ENCODE data around the gene LEKR1. TPM values are rescaled to one million over a fixed set of nuclear protein-coding genes. Genes with fewer than 3 reads are reported as not detected.
"Not testable (repeated sequence)": the region's sequence is repeated elsewhere in the genome, so short reads cannot be mapped to it uniquely, and the experiment has no call there.

LEKR1 gene
- total RNA-seq, 8 experiments from 2014 or later = 0.05 to 3.2 (median 1.2) TPM

DNA sequence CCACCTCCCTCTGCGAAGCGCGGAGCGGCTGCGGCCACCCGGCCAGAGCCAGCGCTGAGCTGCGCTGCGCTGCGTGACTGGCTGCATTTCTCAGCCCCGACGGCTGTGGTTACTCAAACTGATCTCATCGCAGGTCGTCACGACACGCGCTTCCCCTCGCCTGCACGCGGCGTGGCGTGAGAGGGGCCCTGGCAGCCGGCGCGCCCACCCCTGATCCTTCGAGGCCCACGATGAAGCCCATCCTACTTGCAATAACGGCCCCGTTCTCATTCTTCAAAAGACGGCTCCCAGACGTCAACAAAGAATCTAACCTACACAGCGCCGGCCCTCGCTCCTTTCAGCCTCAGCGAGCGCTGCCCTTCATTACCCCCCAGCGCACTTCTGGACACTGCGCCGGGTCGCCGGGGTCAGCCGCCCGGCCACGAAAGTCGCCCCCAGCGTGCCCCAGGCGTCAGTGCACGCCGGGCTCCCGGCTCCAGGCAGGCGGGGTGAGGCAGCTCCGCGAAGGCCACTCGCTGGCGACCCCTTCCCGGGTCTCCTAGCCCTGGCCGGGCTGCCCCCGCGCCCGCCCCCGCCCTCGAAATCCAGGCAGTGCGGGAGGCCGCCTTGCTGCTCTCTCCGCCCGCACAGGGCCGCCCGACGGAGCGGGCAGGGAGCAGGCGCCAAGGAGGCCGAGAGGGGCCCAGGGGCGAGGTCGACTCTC, 9.9 kb upstream of the LEKR1 start:
- in situ Hi-C loops (cut with MboI; ENCODE audit: low pct_unique_long_range_greater_than_20kb in 2 of 9, low sequenced_read_pairs in 9 of 9, unreplicated experiment in 9 of 9) = no loop called here
- Histone ChIP-seq H3K27ac (peak overlapping the region; percentile 22 to 73), H3K4me3 (peak overlapping the region; percentile 30 to 37 (median 33)), H3K4me1 (replicated peaks in 1 of 2) (peaks cover 4 to 6% of the 10 kb centered on the region in 2 donors)
- peak in 7 of 8 experiments; percentile 42 to 71 (median 67) for ATAC-seq (replicated peaks in 6 of 8)
- 5 to 67% (median 40%) methylated on average over 3 to 13 of the region's 74 CpGs; no CpG with 5 or more reads in 6 of the 10 experiments for WGBS, 10 experiments

- 0 to 60% (median 16%) methylated on average over 2 to 29 of the region's 70 CpGs; no CpG with 5 or more reads in 2 of the 10 experiments for WGBS, 10 experiments
- H3K27ac ChIP-seq = peak overlapping the region; percentile 27 to 73
- H3K4me1 ChIP-seq (replicated peaks in 1 of 2) = peaks cover 4 to 6% of the 10 kb centered on the region in 2 donors
- peak overlapping the region; percentile 30 to 37 (median 33) for H3K4me3 ChIP-seq
- ATAC-seq (replicated peaks in 6 of 8) = peak; percentile 83 to 96 (median 92)
- in situ Hi-C loops (cut with MboI; ENCODE audit: low pct_unique_long_range_greater_than_20kb in 2 of 9, low sequenced_read_pairs in 9 of 9, unreplicated experiment in 9 of 9) = no loop called here
Measured at GRCh38 chr3:156816794-156817645, 9.1 kb upstream of the LEKR1 start.

GRCh38 chr3:156817646-156818272, 8.4 kb upstream of the LEKR1 start:
- H3K4me3 ChIP-seq = peak overlapping the region; percentile 30 to 37 (median 33)
- peaks cover 4 to 6% of the 10 kb centered on the region in 2 donors for H3K4me1 ChIP-seq (replicated peaks in 1 of 2)
- no peak overlapping the region for H3K27ac ChIP-seq
- no peak for ATAC-seq (replicated peaks in 6 of 8)
- in situ Hi-C loops (cut with MboI; ENCODE audit: low pct_unique_long_range_greater_than_20kb in 2 of 9, low sequenced_read_pairs in 9 of 9, unreplicated experiment in 9 of 9) = no loop called here
- WGBS, 10 experiments = 8 to 100% (median 53%) methylated on average over 1 to 5 of the region's 5 CpGs

- Histone ChIP-seq H3K4me3 (no peak overlapping the region), H3K27ac (no peak overlapping the region), H3K4me1 (replicated peaks in 1 of 2) (peaks cover 4 to 6% of the 10 kb centered on the region in 2 donors)
- in situ Hi-C loops (cut with MboI; ENCODE audit: low pct_unique_long_range_greater_than_20kb in 2 of 9, low sequenced_read_pairs in 9 of 9, unreplicated experiment in 9 of 9) = no loop called here
- 83 to 100% (median 93%) methylated on average over 1 to 2 of the region's 2 CpGs; no CpG with 5 or more reads in 5 of the 10 experiments for WGBS, 10 experiments
- ATAC-seq (replicated peaks in 6 of 8) = no peak
Measured at GRCh38 chr3:156818273-156818651, 7.9 kb upstream of the LEKR1 start.

DNA sequence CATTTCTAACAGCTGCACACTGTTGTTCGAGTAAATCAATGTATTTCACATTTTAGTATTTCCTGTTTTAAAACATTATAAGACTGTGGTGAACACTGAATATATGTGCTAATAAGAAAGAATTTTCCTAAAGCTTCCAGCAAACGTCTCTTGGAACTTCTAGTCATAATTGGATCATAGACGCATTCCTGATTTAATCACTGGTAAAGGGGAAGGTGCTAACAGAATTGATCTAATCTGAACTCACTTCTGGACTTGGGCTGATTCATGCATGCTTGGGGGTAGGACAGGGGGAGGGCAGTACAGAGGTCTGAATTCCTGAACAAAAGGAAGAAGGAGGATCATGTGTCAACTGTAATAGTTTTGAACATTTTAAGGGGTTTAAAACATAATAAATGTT, 7.3 kb upstream of the LEKR1 start:
- Histone ChIP-seq H3K27ac (no peak overlapping the region), H3K4me1 (replicated peaks in 1 of 2) (peaks cover 4 to 6% of the 10 kb centered on the region in 2 donors), H3K4me3 (no peak overlapping the region)
- no peak for ATAC-seq (replicated peaks in 6 of 8)
- 0 to 100% (median 67%) methylated on average over 1 to 3 of the region's 3 CpGs; no CpG with 5 or more reads in 2 of the 10 experiments for WGBS, 10 experiments
- in situ Hi-C loops (cut with MboI; ENCODE audit: low pct_unique_long_range_greater_than_20kb in 2 of 9, low sequenced_read_pairs in 9 of 9, unreplicated experiment in 9 of 9) = no loop called here

DNA sequence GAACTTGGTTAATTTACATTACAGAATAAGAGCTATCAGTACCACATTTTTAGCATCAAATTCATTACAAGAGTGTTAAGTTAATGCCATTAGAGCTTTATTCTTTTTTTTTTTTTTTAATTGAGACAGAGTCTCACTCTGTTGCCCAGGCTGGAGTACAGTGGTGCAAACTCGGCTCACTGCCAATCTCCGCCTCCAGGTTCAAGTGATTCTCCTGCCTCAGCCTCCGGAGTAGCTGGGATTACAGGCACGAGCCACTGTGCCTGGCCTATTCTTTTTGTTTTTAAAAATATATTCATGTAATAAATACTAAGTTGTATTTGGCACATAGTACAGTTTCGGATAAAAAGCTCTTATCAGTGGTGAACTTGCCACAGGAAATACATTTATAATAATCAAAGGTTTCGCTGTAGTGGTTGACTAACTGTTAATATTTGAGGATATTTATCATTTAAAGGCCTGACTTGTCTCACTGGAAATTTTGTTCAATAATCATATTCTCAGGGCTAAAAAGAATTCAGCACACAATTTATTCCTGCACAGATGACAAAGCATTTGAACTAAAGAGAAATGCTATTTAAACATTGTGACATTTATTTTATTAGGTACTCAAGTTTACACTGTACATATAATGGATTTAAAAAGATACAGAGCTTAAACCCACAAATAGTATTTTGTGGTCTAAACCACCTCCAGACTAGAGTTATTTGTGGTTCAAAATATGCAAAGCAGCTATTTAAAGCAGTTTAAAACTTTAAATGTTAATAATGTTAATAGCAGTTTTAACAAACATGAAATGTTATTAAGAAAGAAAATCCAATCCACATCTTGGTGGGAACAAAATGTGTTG, 6.1 kb upstream of the LEKR1 start:
- in situ Hi-C loops (cut with MboI; ENCODE audit: low pct_unique_long_range_greater_than_20kb in 2 of 9, low sequenced_read_pairs in 9 of 9, unreplicated experiment in 9 of 9) = loop anchor here in 1 of 9 experiments (10.0 kb wide), 1 partner anchor 255 kb away; no protein-coding TSS in a partner anchor
- Histone ChIP-seq H3K4me1 (replicated peaks in 1 of 2) (peaks cover 4 to 6% of the 10 kb centered on the region in 2 donors), H3K4me3 (no peak overlapping the region), H3K27ac (no peak overlapping the region)
- WGBS, 10 experiments = 71 to 100% (median 82%) methylated on average over 2 to 6 of the region's 6 CpGs; no CpG with 5 or more reads in 1 of the 10 experiments
- no peak for ATAC-seq (replicated peaks in 6 of 8)

- Histone ChIP-seq H3K4me1 (replicated peaks in 1 of 2) (peaks cover 4 to 6% of the 10 kb centered on the region in 2 donors), H3K4me3 (no peak overlapping the region), H3K27ac (no peak overlapping the region)
- in situ Hi-C loops (cut with MboI; ENCODE audit: low pct_unique_long_range_greater_than_20kb in 2 of 9, low sequenced_read_pairs in 9 of 9, unreplicated experiment in 9 of 9) = loop anchor here in 1 of 9 experiments (10.0 kb wide), 1 partner anchor 254 kb away; no protein-coding TSS in a partner anchor
- ATAC-seq (replicated peaks in 6 of 8) = no peak
Measured at GRCh38 chr3:156820692-156821080, 5.5 kb upstream of the LEKR1 start.

GRCh38 chr3:156822626-156823260, 3.4 kb upstream of the LEKR1 start:
- H3K27ac ChIP-seq; ATAC-seq (replicated peaks in 6 of 8); H3K4me3 ChIP-seq; H3K4me1 ChIP-seq (replicated peaks in 1 of 2): not testable (repeated sequence)
- in situ Hi-C loops (cut with MboI; ENCODE audit: low pct_unique_long_range_greater_than_20kb in 2 of 9, low sequenced_read_pairs in 9 of 9, unreplicated experiment in 9 of 9) = loop anchor here in 1 of 9 experiments (10.0 kb wide), 1 partner anchor 252 kb away; no protein-coding TSS in a partner anchor
- 100% methylated on average over 1 to 2 of the region's 32 CpGs; no CpG with 5 or more reads in 6 of the 10 experiments for WGBS, 10 experiments

DNA sequence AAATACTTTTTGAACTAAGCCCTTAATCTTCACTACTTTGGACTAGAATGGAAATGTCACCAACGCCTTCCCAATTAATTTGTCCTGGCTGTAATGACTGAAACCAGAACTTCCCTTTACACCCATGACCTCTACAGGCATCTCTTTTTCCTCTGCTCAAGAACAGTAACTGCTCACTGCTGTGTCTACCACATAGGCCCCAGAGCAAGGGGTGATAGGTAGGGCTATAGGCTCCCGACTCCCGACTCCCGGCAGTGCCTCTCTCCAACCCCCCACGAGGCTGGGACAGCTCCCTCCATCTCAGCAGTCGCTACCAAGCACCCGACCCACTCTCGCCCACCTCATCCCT, 384 bp upstream of the LEKR1 start:
- WGBS, 10 experiments = 0 to 100% (median 37%) methylated on average over 1 to 7 of the region's 8 CpGs; no CpG with 5 or more reads in 4 of the 10 experiments
- peak overlapping the region; percentile 21 to 45 (median 30) for H3K4me3 ChIP-seq
- peak overlapping the region in 1 of 2 donors; percentile 29 for H3K27ac ChIP-seq
- peak in 3 of 8 experiments; percentile 49 to 65 (median 63) for ATAC-seq (replicated peaks in 6 of 8)
- in situ Hi-C loops (cut with MboI; ENCODE audit: low pct_unique_long_range_greater_than_20kb in 2 of 9, low sequenced_read_pairs in 9 of 9, unreplicated experiment in 9 of 9) = loop anchor here in 1 of 9 experiments (10.0 kb wide), 1 partner anchor 249 kb away; no protein-coding TSS in a partner anchor
- H3K4me1 ChIP-seq (replicated peaks in 1 of 2) = no peaks in the 10 kb centered on the region

GRCh38 chr3:156826896-156827882, 1.0 kb downstream of the LEKR1 start:
- no peak overlapping the region for H3K27ac ChIP-seq
- peak overlapping the region; percentile 21 to 45 (median 30) for H3K4me3 ChIP-seq
- H3K4me1 ChIP-seq (replicated peaks in 1 of 2) = peaks cover 0 to 2% of the 10 kb centered on the region in 2 donors
- 32 to 93% (median 53%) methylated on average over 5 to 16 of the region's 16 CpGs for whole genome bisulfite sequencing, 10 experiments
- ATAC-seq (replicated peaks in 6 of 8) = no peak
- in situ Hi-C loops (cut with MboI; ENCODE audit: low pct_unique_long_range_greater_than_20kb in 2 of 9, low sequenced_read_pairs in 9 of 9, unreplicated experiment in 9 of 9) = loop anchor here in 1 of 9 experiments (10.0 kb wide), 1 partner anchor 248 kb away; no protein-coding TSS in a partner anchor

GRCh38 chr3:156831006-156831405, 4.9 kb downstream of the LEKR1 start:
- peaks cover 0 to 2% of the 10 kb centered on the region in 2 donors for H3K4me1 ChIP-seq (replicated peaks in 1 of 2)
- 13 to 100% (median 71%) methylated on average over 1 to 3 of the region's 3 CpGs for WGBS, 10 experiments
- no peak overlapping the region for H3K27ac ChIP-seq
- in situ Hi-C loops (cut with MboI; ENCODE audit: low pct_unique_long_range_greater_than_20kb in 2 of 9, low sequenced_read_pairs in 9 of 9, unreplicated experiment in 9 of 9) = no loop called here
- no peak for ATAC-seq (replicated peaks in 6 of 8)
- no peak overlapping the region for H3K4me3 ChIP-seq
